NCI-H187 treated with DMSO at 0.1 percent for 48 hours (cell line): ENCODE results near the gene DGKH.

Experiments used
- DNase-seq: peaks from one replicate; lab custom pipeline; 2025; lab: John Stamatoyannopoulos, UW

DGKH gene, protein sequence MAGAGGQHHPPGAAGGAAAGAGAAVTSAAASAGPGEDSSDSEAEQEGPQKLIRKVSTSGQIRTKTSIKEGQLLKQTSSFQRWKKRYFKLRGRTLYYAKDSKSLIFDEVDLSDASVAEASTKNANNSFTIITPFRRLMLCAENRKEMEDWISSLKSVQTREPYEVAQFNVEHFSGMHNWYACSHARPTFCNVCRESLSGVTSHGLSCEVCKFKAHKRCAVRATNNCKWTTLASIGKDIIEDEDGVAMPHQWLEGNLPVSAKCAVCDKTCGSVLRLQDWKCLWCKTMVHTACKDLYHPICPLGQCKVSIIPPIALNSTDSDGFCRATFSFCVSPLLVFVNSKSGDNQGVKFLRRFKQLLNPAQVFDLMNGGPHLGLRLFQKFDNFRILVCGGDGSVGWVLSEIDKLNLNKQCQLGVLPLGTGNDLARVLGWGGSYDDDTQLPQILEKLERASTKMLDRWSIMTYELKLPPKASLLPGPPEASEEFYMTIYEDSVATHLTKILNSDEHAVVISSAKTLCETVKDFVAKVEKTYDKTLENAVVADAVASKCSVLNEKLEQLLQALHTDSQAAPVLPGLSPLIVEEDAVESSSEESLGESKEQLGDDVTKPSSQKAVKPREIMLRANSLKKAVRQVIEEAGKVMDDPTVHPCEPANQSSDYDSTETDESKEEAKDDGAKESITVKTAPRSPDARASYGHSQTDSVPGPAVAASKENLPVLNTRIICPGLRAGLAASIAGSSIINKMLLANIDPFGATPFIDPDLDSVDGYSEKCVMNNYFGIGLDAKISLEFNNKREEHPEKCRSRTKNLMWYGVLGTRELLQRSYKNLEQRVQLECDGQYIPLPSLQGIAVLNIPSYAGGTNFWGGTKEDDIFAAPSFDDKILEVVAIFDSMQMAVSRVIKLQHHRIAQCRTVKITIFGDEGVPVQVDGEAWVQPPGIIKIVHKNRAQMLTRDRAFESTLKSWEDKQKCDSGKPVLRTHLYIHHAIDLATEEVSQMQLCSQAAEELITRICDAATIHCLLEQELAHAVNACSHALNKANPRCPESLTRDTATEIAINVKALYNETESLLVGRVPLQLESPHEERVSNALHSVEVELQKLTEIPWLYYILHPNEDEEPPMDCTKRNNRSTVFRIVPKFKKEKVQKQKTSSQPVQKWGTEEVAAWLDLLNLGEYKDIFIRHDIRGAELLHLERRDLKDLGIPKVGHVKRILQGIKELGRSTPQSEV

DNA sequence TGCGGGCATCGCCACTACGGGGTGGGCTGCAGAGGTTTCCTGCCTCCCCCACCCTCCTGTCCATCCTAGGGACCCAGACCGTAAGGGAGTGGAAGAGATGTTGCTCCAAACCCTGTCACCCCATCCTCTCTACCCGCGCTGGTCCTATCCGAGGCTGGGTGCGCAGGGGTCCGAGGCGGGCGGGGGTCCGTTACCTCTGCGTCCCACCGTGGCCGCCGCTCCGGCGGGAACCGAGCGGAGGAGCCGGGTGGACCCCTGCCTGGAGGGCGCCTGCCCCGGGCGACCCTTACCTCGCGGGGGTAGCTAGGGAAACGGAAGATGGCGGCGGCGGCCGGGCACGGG, at the start of gene DGKH:
TSS of gene DGKH (plus strand) at position 307 of the 342 bp plus-strand sequence. CDS start 126 bp downstream, outside the sequence.
- DNase-seq: no peak

DNA sequence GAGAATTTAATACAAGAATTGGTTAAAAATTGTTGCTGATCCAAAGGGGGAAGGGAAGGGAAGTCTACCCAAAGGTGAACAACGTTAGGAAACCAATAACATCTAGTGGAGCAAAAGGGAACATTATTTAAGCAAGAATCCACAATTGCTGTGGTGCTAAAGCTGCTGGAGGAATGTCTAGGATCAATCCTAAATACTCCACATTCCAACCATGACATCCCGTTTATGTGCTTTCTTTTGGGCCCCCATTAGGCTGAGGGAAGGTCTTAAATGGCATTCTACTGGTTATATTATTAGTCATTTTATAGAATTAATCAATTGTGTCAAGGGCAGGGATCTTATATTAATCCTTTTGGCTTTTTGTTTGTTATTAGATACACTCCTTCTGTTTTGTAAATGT, 47.6 kb upstream of the DGKH start:
- no peak for DNase-seq

DNA sequence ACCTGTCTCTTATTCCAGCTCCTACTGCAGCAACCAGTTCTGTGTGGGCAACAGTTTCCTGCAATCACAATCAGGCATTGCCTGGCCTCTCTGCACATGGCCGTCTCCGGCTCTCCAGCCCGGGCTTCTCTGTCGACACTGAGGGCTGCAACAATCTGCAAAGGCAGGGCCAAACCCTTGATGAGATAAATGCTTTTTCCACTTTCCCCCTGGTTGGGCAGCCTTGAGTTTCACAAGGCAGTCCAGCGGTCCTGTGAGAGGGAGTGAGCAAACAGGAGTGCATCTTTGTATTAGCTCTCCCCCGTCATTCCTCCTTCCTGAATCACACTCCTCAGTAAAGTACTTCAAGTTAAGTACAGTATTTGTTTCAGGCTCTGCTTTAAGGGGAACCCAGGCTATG, 46.9 kb upstream of the DGKH start:
- no peak for DNase-seq

DNA sequence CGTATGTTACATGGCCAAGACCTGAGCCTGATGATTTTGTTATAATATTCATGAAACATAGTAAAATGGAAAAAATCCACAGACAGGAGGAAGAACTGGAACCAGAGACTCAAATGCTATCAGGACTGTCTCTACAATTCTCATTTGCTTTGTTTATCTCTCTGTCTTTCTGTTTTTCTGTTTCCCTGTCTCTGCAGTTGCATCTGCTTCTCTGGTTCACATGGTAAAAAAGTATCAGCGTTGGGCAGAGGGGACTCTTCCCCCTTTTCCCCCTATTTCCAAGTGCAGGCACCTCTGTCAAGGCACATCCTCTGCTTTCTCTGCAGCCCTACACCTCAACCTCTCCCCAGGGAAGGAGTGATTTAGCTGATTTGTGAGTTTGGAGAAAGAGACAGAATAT, 46.4 kb upstream of the DGKH start:
- DNase-seq: no peak

DNA sequence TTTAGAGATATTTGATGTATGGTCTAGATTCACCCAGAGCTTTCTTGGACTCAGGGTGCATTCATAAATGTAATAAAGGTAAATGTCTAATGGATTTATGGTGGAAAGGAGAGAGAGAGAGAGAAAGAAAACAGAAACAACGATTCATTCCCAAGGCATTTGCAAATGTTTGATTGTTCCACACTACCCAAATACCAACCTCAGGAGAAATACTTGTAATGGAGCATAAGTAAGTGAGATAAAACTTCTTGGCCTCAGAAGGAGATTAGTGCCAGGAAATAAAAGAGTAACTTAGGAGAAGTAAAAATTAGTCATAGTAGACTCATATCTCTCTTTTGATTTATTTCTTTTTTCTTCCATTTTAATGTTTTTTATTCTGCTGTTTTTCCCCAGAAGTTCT, 40.6 kb upstream of the DGKH start:
- DNase-seq: no peak

DNA sequence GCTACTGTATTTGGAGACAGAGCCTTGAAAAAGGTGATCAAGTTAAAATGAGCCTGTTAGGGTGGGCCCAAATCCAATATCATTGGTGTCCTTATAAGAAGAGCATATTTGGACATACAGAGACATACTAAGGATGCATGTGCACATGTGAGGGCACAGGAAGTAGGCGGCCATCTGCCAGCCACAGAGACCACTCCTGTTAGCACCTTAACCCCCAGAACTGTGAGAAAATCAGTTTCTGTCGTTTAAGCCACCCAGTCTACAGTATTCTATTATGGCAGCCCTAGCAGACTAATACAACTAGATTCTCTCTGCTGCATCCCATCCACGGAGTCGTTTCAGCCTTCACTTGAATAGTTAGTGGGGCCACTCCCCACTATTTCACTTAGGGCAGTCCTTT, 39.4 kb upstream of the DGKH start:
- no peak for DNase-seq

DNA sequence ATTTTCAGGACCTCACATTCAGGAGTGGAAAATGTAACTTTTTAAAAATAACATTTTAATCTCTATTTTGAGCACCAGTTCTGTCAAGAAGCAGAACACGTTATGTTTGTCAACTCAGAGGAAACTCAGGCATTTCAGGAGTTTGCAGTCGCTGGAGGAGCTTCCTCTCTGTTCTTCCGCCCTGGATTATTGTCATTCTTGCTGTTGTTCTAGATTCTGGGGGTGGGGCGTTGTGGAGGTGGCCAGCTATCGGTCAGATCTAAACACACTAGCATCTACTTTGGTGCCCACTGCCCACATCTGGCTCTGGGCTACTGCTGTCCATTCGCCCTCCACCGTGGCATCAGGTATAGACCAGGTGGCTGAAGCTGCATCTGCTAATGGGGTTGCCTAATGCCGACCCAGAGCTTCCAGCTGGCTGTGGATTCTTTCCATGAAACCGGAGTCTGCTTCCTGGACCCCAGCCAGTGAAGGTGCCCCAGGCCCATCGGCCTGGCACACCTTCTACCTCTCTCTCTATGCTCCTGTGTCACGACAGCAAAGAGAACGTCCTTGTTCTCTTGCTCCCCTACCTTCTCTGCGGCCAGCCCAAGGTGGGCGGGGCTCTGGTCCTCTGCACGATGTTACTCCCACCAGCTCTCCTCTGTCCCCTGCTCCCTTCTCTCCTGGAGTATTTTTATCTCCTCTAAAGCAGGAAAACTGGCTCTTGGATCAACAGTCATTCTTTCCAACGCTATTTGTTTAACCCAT, 36.7 kb upstream of the DGKH start:
- DNase-seq: no peak

DNA sequence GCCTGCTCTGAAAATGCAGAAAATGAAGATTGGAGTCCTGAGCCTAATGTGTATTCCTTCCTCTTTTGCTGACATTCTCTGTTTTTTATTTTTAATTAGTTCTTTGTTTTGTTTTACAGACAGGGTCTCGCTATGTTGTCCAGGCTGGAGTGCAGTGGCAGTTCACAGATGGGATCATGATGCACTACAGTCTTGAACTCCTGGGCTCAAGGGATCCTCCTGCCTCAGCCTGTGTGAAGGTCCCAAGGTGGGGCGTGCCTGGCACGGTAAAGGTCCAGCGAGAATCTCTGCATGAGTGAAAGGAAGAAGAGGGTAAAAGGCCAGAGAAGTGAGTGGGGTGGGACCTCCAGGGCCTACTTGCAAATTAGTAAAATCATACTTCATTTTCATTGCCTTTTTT, 34.3 kb upstream of the DGKH start:
- no peak for DNase-seq

DNA sequence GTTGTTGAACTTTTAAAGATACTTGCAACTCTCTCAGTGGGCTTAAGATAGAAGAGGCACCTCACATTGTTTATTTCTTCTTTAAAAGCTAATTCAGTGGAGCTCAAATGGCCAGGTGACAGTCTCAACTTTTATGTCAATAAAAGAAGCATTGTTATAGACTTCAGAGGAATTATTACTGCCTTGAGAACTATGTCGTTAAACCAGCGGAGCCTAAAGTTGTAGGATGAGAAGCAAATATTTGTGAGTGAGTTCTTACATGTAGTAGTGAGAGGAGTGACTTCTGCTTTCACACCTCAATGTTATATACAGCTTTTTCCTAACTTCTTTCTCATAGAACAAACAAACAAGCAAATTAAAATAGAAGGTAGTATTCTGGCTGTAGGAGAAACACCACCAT, 31.2 kb upstream of the DGKH start:
- DNase-seq: no peak

DNA sequence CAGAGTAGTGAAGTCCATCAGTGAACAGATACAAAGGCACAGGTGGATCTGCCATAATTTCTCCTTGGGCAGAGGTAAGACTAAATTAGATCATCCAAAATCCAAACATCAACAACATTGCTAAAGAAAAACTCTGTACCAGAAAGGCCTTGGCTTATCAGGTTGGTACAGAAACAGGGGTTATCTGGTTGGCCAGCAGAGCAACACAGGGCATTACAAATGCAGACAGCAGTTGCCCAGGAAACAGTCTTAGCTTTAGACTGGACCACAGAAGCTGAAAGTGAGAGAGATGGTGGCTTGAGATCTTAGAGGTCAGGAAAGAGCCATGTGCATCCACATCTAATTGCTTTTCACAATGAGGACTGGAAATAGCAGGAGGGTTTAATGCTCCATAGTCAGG, 26.6 kb upstream of the DGKH start:
- no peak for DNase-seq

DNA sequence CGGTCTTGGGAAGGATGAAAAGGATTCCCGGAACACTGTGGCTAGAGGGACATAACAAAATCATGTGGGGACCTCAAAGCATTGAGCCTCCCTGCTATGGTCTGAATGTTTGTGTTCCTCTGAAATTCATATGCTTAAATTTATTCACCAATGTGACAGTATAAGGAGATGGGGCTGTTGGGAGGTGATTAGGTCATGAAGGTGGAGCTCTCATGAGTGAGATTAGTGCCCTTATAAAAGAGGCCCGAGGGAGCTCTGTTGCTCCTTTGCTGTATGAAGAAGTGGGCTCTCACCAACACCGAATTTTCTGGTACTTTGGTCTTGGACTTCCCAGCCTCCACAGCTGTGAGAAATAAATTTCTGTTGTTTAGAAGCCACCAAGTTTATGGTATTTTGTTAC, 26.1 kb upstream of the DGKH start:
- DNase-seq: no peak

DNA sequence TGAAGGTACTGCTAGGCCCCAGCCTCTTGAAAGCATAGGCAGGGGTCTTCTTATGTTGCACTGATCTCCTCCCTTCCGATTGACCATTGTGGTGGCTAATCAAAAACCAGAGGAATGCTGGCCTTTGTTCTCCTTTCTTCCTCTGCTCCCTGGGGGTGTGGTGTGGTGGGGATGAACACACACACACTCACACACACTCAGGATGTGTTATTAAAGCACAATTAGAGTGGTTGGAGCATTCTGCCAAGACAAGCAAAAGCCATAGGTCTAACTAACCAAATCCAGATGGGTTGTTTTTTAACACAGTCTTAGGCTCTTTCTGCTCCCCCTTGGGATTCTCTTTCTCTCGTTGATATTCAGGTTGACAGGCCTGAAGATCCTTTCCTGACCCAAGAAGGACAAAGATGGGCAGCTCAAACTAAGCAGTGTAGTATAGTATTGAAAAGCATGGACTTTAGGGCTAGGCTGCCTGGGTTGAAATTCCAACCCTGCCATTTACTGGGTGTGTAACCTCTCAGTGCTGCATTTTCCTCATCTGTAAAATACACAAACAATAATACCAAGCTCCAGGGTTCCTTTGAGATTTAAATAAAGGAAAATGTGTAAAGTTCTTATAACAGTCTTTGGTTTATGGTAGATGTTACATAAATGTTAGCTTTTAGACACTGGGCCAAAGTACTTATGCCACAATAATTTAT, 25.5 kb upstream of the DGKH start:
- no peak for DNase-seq

DNA sequence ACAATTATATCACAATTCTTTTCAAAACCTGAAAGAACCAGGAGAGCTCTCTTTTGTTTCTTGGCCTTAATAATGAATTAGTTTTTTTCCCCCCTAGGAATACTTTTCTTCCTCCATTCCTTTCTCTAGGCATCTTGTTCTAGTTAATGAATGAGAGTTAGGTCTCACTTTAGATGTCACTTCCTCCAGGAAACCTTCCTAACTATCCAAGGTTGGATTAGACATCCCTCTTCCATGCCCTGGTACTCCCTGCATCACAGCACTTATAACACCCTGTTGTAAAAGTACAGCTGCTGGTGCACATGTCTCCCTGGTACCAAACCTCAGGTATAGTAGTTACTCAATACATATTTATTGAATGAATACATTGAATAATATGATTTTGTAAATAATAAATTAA, 21.2 kb upstream of the DGKH start:
- no peak for DNase-seq

DNA sequence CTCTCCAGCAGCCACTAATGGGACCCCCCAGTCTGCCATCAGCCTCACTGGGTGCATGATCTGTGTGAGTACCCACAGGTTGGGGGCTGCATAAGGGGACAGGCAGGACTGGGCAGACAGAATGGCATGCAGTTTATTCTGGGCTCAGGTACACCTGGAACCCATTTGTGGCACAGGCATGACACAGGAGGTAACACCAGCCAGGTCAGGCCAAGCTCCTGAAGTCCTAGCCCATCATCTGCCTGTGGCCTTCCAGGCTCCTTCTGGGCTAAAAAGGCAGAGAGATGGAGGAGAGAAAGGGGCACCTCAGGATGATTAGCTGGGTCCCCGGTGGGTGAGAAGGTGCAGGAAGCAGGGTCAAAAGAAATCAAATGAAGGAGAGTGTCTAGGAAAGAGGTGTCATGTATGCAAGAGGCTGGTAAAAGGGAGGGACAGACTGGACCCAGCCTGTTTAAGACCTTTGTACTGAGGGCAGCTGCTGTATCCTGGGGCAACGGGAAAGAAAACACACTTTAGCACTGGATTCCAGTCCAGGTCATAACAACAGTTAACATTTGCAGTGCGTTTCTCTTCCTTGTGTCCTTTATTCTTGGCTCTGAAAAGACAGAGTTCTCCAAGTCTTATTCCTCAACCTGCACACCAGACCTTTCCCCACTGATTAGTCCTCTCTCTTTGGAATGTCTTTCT, 20.2 kb upstream of the DGKH start:
- no peak for DNase-seq

DNA sequence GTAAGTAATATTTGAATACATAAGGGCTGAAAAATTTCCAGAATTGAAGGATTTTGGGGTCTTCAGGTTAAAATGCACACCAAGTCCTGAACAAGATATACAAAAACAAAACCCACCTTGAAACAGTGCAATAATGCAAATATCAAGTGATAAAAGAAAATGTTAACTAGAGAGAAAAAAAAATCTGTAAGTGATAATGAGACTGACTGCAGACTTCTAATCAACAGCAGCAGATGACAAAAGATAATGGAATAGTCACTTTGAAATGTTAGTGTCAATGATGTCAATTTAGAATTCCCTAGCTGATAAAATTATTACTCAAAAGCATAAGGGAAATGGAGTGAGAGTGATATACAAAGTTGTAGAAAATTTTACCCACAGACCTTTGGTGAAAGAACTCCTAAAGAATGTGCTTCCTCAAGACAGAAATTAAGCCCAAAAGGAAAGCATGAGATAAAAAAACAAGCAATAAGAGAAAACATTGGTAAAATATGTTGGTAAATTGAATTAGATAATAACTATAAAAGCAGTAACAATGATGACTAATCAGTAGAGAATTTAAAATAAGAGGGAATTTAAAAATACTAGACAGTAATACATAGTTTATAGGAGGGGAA, 12.4 kb upstream of the DGKH start:
- no peak for DNase-seq

DNA sequence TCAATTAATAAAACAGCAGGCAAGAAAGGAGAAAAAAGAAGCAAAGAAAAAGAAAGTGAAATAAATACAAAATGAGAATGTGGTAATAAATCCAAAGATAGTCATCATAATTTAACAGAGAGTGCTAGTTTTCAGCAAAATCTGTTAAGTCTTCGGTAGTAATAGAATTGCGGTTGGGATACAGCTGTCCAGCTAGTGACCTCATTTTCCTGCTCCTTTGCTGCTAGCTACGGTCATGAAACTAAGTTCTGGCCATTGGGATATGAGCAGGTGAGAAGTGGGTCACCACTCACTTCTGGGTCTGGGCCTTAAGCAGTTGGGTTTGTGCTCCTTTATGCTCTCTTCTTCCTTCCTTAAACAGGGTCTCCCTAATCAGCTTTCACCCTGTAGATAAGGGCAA, 11.7 kb upstream of the DGKH start:
- DNase-seq: no peak

DNA sequence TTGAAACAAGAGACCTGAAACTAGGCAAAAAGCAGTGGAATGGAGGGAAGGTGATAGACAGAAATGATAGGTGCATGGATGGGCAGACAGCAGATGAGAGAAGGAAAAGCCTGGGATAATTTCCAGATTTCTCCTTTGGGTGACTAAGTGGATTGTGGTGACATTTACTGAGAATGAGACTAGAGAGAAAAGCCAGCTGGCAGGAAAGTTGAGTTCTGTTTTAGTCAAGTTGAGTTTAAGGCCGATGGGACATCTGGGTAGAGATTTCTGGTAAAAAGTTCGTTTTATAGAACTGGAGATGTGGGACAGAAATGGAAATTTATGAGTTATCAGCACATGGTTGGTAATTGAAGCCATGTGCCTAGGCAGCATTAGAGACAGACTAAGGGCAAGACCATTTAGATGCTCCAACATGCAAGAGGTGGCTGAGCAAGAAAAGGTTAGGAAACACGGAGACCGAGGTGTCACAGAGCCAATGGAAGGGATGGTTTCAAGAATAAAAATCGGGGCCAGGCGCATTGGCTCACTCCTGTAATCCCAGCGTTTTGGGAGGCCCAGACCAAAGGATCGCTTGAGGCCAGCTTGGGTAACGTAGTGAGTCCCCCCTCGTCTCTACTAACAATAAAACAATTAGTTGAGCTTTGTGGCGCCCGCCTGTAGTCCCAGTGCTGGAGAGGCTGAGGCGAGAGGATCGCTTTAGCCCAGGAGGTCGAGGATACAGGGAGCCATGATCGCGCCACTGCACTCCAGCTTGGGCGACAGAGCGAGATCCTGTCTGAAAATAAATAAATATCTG, 9.6 kb upstream of the DGKH start:
- DNase-seq: no peak

DNA sequence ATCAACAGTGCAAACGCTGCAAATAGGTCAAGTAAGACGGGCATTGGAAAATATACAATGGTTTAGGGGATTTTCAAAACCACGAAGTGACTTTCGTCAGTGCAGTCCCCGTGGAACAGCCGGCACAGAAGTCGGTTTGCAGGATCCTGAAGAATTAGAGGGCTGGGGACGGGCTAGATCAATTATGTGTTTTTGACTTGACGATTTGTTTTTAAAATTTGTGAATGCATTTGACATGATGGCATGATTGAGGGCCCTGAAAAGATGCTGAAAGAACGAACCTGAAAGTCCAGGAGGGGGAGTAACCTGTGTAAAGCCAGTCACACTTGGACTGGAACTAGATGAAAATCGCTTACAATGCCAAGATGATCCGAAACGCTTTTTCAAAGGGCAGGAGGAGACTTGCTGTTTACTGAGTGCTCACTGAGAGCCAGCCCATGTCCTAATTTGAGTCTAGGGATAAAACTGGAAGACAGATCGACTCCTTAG, 8.9 kb upstream of the DGKH start:
- DNase-seq: no peak
